HepG2 (cell line): ENCODE measurements around the gene HOXA11. TPM values are rescaled to one million over a fixed set of nuclear protein-coding genes. Genes with fewer than 3 reads are reported as not detected.

Experiments used
- ARNT2 ChIP-seq: sonication (generic); formaldehyde crosslinking; IDR thresholded peaks from 2 replicates; pipeline ENCODE4 v1.8.0; 2022; ENCODE audit warnings: mild to moderate bottlenecking, low read depth, missing genetic modification reagents, moderate library complexity
- HNF4G ChIP-seq, 2 experiments: sonication (generic) in 1 of 2; formaldehyde crosslinking in 1 of 2; IDR thresholded peaks; 2 replicates each; pipeline versions ENCODE4 v1.4.0 to v1.6.1; 2011 to 2020; ENCODE audit warnings: borderline replicate concordance in 2 of 2, low read depth in 2 of 2, mild to moderate bottlenecking in 2 of 2, low read length in 1 of 2, missing genetic modification reagents in 1 of 2, moderate library complexity in 1 of 2
- LBX2 ChIP-seq: sonication (generic); formaldehyde crosslinking; IDR thresholded peaks from 2 replicates; pipeline ENCODE4 v1.5.0; 2020; ENCODE audit warnings: missing genetic modification reagents, mild to moderate bottlenecking, borderline replicate concordance
- MAZ ChIP-seq, 2 experiments: sonication (generic) in 1 of 2; formaldehyde crosslinking in 1 of 2; IDR thresholded peaks; 2 replicates each; pipeline versions ENCODE4 v1.5.0 to v1.6.1; 2012 to 2020; ENCODE audit warnings: low read depth in 2 of 2, mild to moderate bottlenecking in 2 of 2, borderline replicate concordance in 1 of 2, improper control_type of control experiment in 1 of 2, low read length in 1 of 2, missing genetic modification reagents in 1 of 2, moderate library complexity in 1 of 2
- MED8 ChIP-seq: sonication (generic); formaldehyde crosslinking; IDR thresholded peaks from 2 replicates; pipeline ENCODE4 v1.8.1; 2023; ENCODE audit warnings: mild to moderate bottlenecking, missing genetic modification reagents; ENCODE audit not compliant: insufficient replicate concordance
- PHF21A ChIP-seq: sonication (generic); formaldehyde crosslinking; IDR thresholded peaks from 2 replicates; pipeline ENCODE4 v1.5.0; 2020; ENCODE audit warnings: mild to moderate bottlenecking, missing genetic modification reagents
- POGZ ChIP-seq: sonication (generic); formaldehyde crosslinking; IDR thresholded peaks from 2 replicates; pipeline ENCODE4 v1.4.0; 2020; ENCODE audit warnings: mild to moderate bottlenecking, missing genetic modification reagents
- ZNF484 ChIP-seq: sonication (generic); formaldehyde crosslinking; IDR thresholded peaks from 2 replicates; pipeline ENCODE4 v1.5.1; 2020; ENCODE audit warnings: mild to moderate bottlenecking, low read depth, missing genetic modification reagents, borderline replicate concordance
- ZNF619 ChIP-seq: sonication (generic); formaldehyde crosslinking; IDR thresholded peaks from 2 replicates; pipeline ENCODE4 v1.4.0; 2020; ENCODE audit warnings: mild to moderate bottlenecking, missing genetic modification reagents
- ZNF704 ChIP-seq: sonication (generic); formaldehyde crosslinking; IDR thresholded peaks from 2 replicates; pipeline ENCODE4 v1.8.1; 2023; ENCODE audit warnings: mild to moderate bottlenecking, inconsistent platforms, moderate library complexity, missing genetic modification reagents, borderline replicate concordance
- ZSCAN25 ChIP-seq: sonication (generic); formaldehyde crosslinking; IDR thresholded peaks from 2 replicates; pipeline ENCODE4 v1.8.0; 2022; ENCODE audit warnings: mild to moderate bottlenecking, missing genetic modification reagents
- polyA plus RNA-seq, 8 experiments: library from polyadenylated mRNA; depleted of rRNA in 3 of 8; stranded (reverse) in 7 of 8; unstranded in 1 of 8; fragments of >200 nt; fragmentation: Illumina TruSeq in 4 of 8; extraction: Trizol in 4 of 8; gene quantifications; 2 replicates each; pipeline versions ENCODE4 v1.2.1 to v1.2.3, GENCODE V29; 2011 to 2016; ENCODE audit warnings: low read depth in 4 of 8, missing spikeins in 1 of 8, mixed read lengths in 1 of 8; ENCODE audit not compliant: insufficient read depth in 1 of 8
- total RNA-seq, 5 experiments: library from RNA; depleted of rRNA; stranded (reverse); fragments of >200 nt; fragmentation: Illumina TruSeq; extraction: Trizol; gene quantifications; 2 replicates each; pipeline ENCODE4 v1.2.3, GENCODE V29; 2016; ENCODE audit warnings: low read depth in 1 of 5
- TF ChIP-seq, protein P1 (sequence below): IDR thresholded peaks from 2 replicates; pipeline ENCODE4 v1.6.1; 2016

Gene HOXA11
- total and polyA plus RNA-seq, 2 of the 13 experiments (the other 11 are each of a cell fraction or from before 2014, with no cell fraction given) = not detected

DNA sequence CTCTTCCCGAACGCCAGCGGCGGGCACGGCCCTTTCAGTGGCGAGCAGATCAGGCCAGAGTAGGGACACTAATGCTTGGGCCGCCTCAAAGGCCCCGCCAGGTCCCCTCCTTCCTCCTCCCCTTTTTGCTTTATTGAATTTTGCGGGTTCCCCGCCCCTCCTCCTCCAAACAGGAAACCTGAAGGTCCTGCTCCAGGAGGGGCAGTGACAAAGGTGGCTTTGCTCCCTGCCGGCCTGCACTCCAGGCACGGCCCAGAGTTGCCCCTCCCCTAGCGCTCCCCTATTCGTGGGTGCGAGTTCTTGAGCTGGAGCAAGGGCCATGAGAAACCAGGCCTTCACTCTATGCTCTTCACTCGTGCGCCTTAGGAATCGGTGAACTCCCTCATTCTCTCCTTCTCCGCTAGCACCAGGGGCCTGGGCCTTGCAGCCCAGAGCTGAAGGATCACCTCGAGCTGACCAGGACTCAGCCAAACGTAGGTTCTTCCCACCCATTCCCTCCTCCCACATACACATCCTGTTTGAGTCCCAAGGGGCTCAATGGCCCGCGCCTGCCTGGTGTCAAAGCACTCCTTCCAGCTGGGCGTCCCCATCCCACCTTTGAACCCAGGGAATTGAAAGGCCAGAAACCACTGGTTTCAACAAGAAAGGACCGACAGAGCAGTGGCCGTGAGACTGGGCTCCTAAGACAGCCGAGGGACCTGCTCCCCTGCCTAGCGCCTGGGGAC is 36.8 kb downstream of the HOXA11 start (continued):
- TF ChIP-seq POGZ (CRISPR knock-in tag) (no peak), MAZ (IDR thresholded peaks at IDR 0.05; ENCODE audit: borderline replicate concordance, low read depth, low read length) (no peak), MAZ (CRISPR knock-in tag; IDR thresholded peaks at IDR 0.05; ENCODE audit: low read depth) (no peak), MED8 (CRISPR knock-in tag) (peak; percentile 13), PHF21A (peak; percentile 35; the same call in 1 of the 2 replicates), ZNF484 (CRISPR knock-in tag) (no peak), LBX2 (no peak), ZNF704 (no peak), ZSCAN25 (CRISPR knock-in tag) (no peak), ARNT2 (CRISPR knock-in tag) (0 out of 2 replicates have a peak, but pooled peaks have one; percentile 15), HNF4G (IDR thresholded peaks at IDR 0.05; ENCODE audit: borderline replicate concordance, low read depth, low read length) (no peak), HNF4G (CRISPR knock-in tag; IDR thresholded peaks at IDR 0.05; ENCODE audit: borderline replicate concordance, low read depth) (no peak), ZNF619 (CRISPR knock-in tag) (no peak)
- TF ChIP-seq, protein P1, sequence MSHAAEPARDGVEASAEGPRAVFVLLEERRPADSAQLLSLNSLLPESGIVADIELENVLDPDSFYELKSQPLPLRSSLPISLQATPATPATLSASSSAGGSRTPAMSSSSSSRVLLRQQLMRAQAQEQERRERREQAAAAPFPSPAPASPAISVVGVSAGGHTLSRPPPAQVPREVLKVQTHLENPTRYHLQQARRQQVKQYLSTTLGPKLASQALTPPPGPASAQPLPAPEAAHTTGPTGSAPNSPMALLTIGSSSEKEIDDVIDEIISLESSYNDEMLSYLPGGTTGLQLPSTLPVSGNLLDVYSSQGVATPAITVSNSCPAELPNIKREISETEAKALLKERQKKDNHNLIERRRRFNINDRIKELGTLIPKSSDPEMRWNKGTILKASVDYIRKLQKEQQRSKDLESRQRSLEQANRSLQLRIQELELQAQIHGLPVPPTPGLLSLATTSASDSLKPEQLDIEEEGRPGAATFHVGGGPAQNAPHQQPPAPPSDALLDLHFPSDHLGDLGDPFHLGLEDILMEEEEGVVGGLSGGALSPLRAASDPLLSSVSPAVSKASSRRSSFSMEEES (CRISPR knock-in tag) = no peak
